Sigmoid colon (tissue), 7 donors: ENCODE results near the gene CTAGE4. TPM values are rescaled to one million over a fixed set of nuclear protein-coding genes. Genes with fewer than 3 reads are reported as not detected.
"Not testable (repeated sequence)": the region's sequence is repeated elsewhere in the genome, so short reads cannot be mapped to it uniquely, and the experiment has no call there.

Experiments
- DNase-seq: peaks from one replicate; pipeline ENCODE4 v3.0.0-alpha.2; 2019
- H3K27ac ChIP-seq, 4 donors: fragments of 200-600 bp; sonication (generic); one replicate each; pipeline ENCODE4 v1.5.1; 2016 to 2019; ENCODE audit warnings: mild to moderate bottlenecking in 1 of 4
- H3K27me3 ChIP-seq, 3 donors: fragments of 200-600 bp; sonication (generic); one replicate each; pipeline ENCODE4 v1.5.1; 2019; ENCODE audit warnings: mild to moderate bottlenecking in 1 of 3
- H3K36me3 ChIP-seq, 4 donors: fragments of 200-600 bp; sonication (generic); one replicate each; pipeline ENCODE4 v1.5.1; 2016 to 2019
- H3K4me1 ChIP-seq, 4 donors: fragments of 200-600 bp; sonication (generic); one replicate each; pipeline ENCODE4 v1.5.1; 2017 to 2019
- H3K4me3 ChIP-seq, 4 donors: fragments of 200-600 bp; sonication (generic); one replicate each; pipeline ENCODE4 v1.5.1; 2017 to 2019; ENCODE audit warnings: mild to moderate bottlenecking in 2 of 4, moderate library complexity in 1 of 4
- H3K9me3 ChIP-seq, 4 donors: fragments of 200-600 bp in 3 of 4; sonication (generic) in 3 of 4; one replicate each; pipeline versions ENCODE4 v1.5.1 to v1.6.1; 2013 to 2019
- CTCF ChIP-seq, 4 experiments: fragments of 450-650 bp in 3 of 4; fragments of 200-600 bp in 1 of 4; IDR thresholded peaks; one replicate each; pipeline ENCODE4 v1.5.1; 2016 to 2019; ENCODE audit warnings: antibody characterized with exemption in 4 of 4, mild to moderate bottlenecking in 3 of 4, moderate library complexity in 2 of 4
- EP300 ChIP-seq, 4 donors: sonication (generic); formaldehyde crosslinking; IDR thresholded peaks; one replicate each; pipeline ENCODE4 v1.6.1; 2017; ENCODE audit warnings: antibody characterized with exemption in 4 of 4
- POLR2A ChIP-seq, 2 donors: fragments of 450-650 bp; IDR thresholded peaks; one replicate each; pipeline ENCODE4 v1.6.1; 2016; ENCODE audit warnings: antibody characterized with exemption in 2 of 2, mild to moderate bottlenecking in 2 of 2, moderate library complexity in 2 of 2
- POLR2AphosphoS5 ChIP-seq, 4 donors: sonication (generic); formaldehyde crosslinking; IDR thresholded peaks; one replicate each; pipeline ENCODE4 v1.6.1; 2017; ENCODE audit warnings: antibody characterized with exemption in 4 of 4
- WGBS, 2 donors: extraction: QIAGEN DNeasy Blood & Tissue Kit; methylation state at CpG; one replicate each; pipeline ENCODE4 v1.1.7; 2013; 5-methylcytosine and 5-hydroxymethylcytosine counted together
- intact Hi-C: fragments of 100-400 bp; cut with DNase I; formaldehyde crosslinking; loops from one replicate; pipeline ENCODE4 v1.15.1; 2023
- polyA plus RNA-seq, 3 donors: library from polyadenylated mRNA; stranded (reverse); fragments of 200-250 nt; gene quantifications; one replicate each; pipeline ENCODE4 v1.2.3, GENCODE V29; 2013
- total RNA-seq, 4 donors: library from RNA; depleted of rRNA; stranded (reverse); fragments of >200 nt; gene quantifications; one replicate each; pipeline ENCODE4 v1.1.0, GENCODE V29; 2016
- donor health status: healthy with polysubstance abuse.
- donor health status: Bipolar disorder and iron deficiency.
- donor health status: healthy.

Gene CTAGE4
- total and polyA plus RNA-seq, 7 donors: 0.49 to 3.0 (median 1.7) TPM

DNA sequence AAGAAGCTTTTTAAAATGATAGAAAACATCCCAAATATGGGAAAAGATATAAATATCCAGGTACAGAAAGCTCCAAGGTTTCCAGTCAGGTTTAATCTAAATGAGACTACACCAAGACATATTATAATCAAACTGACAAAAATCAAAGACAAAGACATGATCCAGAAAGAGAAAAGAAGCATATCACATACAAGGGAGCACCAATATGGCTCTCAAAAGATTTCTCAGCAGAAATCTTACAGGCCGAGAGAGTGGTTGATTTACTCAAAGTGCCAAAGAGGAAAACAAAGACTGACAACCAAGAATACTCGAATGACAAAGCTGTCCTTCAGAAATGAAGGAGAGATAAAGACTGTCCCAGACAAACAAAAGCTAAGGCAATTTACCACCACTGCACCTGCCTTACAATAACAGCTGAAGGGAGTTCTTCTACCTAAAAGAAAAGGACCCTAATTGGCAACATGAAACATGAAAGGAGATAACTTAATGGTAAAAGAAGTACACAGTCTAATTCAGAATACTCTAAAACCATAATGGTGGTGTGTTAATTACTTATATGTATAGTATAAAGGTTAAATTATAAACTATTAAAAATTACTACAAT, 34.9 kb upstream of the CTAGE4 start:
- intact Hi-C loops: no loop called here
- no peak for DNase-seq
- no peaks in the 10 kb centered on the region for H3K36me3 ChIP-seq
- H3K27me3 ChIP-seq: no peaks in the 10 kb centered on the region
- no peak overlapping the region for H3K27ac ChIP-seq
- H3K4me3 ChIP-seq: no peak overlapping the region
- TF ChIP-seq EP300 (IDR thresholded peaks at IDR 0.05) (no peak), POLR2AphosphoS5 (IDR thresholded peaks at IDR 0.05) (no peak), POLR2A (IDR thresholded peaks at IDR 0.05) (no peak), CTCF (IDR thresholded peaks at IDR 0.05) (no peak)
- peaks cover 0 to 18% (median 15%) of the 10 kb centered on the region in 4 donors for H3K9me3 ChIP-seq
- 80 to 85% methylated on average over 2 of the region's 2 CpGs for WGBS, 2 donors
- H3K4me1 ChIP-seq: no peaks in the 10 kb centered on the region

DNA sequence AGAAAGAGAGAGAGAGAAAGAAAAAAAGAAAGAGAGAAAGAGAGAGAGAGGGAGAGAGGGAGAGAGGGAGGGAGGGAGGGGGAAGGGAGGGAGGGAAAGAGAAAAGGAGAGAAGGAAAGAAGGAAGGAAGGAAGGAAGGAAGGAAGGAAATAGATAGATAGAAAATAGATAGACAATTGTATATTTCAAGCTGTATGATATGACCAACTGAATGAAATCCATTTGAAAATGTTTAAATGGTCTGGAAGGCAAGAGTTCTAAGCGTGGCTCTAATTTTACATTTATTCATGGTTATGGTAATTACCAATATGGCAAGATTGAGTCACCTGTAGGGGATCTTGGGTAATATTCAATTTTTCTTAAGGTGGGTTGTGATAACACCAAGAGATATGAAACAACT, 24.4 kb upstream of the CTAGE4 start:
- Histone ChIP-seq H3K27me3 (no peaks in the 10 kb centered on the region), H3K4me3 (no peak overlapping the region), H3K27ac (no peak overlapping the region), H3K36me3 (no peaks in the 10 kb centered on the region), H3K4me1 (no peaks in the 10 kb centered on the region), H3K9me3 (no peaks in the 10 kb centered on the region)
- TF ChIP-seq POLR2A (IDR thresholded peaks at IDR 0.05): no peak
- TF ChIP-seq CTCF (IDR thresholded peaks at IDR 0.05): no peak
- TF ChIP-seq POLR2AphosphoS5 (IDR thresholded peaks at IDR 0.05): no peak
- TF ChIP-seq EP300 (IDR thresholded peaks at IDR 0.05): no peak
- DNase-seq: no peak
- WGBS, 2 donors: 85 to 98% methylated on average over 1 of the region's 1 CpG
- intact Hi-C loops: no loop called here

DNA sequence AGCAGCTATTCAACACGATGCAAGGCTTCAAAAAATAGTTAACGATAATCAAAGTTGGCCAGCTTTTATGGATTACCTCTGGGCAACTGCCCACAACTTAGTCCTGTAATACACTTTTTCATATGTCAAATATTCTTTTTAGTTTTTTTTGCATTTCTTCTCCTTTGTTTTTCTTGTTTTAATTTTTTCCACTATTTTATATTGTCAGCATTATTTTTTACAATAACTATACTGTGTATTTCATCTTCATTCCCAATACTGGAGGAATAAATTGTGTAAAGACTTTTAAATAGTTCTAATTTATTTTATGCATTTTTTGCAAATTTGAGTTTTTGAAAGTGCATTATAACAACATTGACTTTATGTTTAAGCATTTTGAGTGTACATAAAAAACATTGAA, 18.5 kb upstream of the CTAGE4 start:
- no peaks in the 10 kb centered on the region for H3K36me3 ChIP-seq
- no peak overlapping the region for H3K4me3 ChIP-seq
- TF ChIP-seq CTCF (IDR thresholded peaks at IDR 0.05) (no peak), POLR2AphosphoS5 (IDR thresholded peaks at IDR 0.05) (no peak), EP300 (IDR thresholded peaks at IDR 0.05) (no peak), POLR2A (IDR thresholded peaks at IDR 0.05) (no peak)
- H3K27ac ChIP-seq: no peak overlapping the region
- no peaks in the 10 kb centered on the region for H3K9me3 ChIP-seq
- intact Hi-C loops: no loop called here
- H3K4me1 ChIP-seq: no peaks in the 10 kb centered on the region
- H3K27me3 ChIP-seq: no peaks in the 10 kb centered on the region
- DNase-seq: no peak
- 84 to 87% methylated on average over 2 of the region's 2 CpGs for WGBS, 2 donors

DNA sequence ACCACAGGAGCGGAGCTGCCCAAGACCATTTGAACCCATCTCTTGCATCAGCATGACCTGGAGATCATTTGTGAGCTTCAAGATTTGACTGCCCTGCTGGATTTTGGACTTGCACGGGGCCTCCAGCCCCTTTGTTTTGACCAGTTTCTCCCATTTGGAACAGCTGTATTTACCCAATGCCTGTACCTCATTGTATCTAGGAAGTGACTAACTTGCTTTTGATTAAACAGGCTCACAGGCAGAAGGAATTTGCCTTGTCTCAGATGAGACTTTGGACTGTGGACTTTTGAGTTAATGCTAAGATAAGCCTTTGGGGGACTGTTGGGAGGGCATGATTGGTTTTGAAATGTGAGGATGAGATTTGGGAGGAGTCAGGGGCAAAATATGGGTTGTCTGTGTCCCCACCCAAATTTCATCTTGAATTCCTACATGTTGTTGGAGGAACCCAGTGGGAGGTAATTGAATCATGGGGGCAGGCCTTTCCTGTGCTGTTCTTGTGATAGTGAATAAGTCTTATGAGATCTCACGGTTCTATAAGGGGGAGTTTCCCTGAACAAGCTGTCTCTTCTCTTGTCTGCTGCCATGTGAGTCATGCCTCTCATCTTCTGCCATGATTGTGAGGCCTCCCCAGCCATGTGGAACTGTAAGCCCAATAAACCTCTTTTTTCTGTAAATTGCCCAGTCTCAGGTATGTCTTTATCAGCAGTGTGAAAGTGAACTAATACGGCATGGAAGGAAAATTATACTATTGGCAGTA, 11.5 kb upstream of the CTAGE4 start:
- 74 to 84% methylated on average over 4 of the region's 4 CpGs for WGBS, 2 donors
- intact Hi-C loops, H3K36me3 ChIP-seq, H3K9me3 ChIP-seq, H3K4me1 ChIP-seq, H3K27me3 ChIP-seq, H3K4me3 ChIP-seq, DNase-seq, H3K27ac ChIP-seq: not testable (repeated sequence)

- WGBS, 2 donors: 93 to 94% methylated on average over 5 of the region's 5 CpGs
- no peaks in the 10 kb centered on the region for H3K27me3 ChIP-seq
- intact Hi-C loops: no loop called here
Measured at GRCh38 chr7:144174613-144175012, 8.7 kb upstream of the CTAGE4 start.

More at GRCh38 chr7:144174613-144175012, 8.7 kb upstream of the CTAGE4 start:
- DNase-seq: no peak
- H3K4me3 ChIP-seq: no peak overlapping the region
- H3K9me3 ChIP-seq: no peaks in the 10 kb centered on the region
- H3K36me3 ChIP-seq: no peaks in the 10 kb centered on the region
- no peaks in the 10 kb centered on the region for H3K4me1 ChIP-seq
- no peak for TF ChIP-seq POLR2AphosphoS5 (IDR thresholded peaks at IDR 0.05)
- TF ChIP-seq POLR2A (IDR thresholded peaks at IDR 0.05): no peak
- no peak for TF ChIP-seq CTCF (IDR thresholded peaks at IDR 0.05)
- TF ChIP-seq EP300 (IDR thresholded peaks at IDR 0.05): no peak
- no peak overlapping the region for H3K27ac ChIP-seq
